Aorta (tissue), 5 donors: ENCODE results near the gene ANKRD44. TPM values are rescaled to one million over a fixed set of nuclear protein-coding genes. Genes with fewer than 3 reads are reported as not detected.

Experiments
- ATAC-seq: fragments of 200-7000 bp; cut with Tn5 transposase; one replicate; pipeline ENCODE4 v1.9.1; 2022; ENCODE audit warnings: moderate library complexity; ENCODE audit not compliant: low FRiP score
- DNase-seq, 2 donors: peaks; one replicate each; pipeline ENCODE4 v3.0.0-alpha.2; 2020
- H3K27ac ChIP-seq, 2 donors: one replicate each; pipeline ENCODE4 v1.5.1; 2013; ENCODE audit warnings: low read length in 2 of 2, mild to moderate bottlenecking in 2 of 2, moderate library complexity in 2 of 2, control low read depth in 1 of 2, inconsistent platforms in 1 of 2, low read depth in 1 of 2
- H3K27me3 ChIP-seq, 2 donors: one replicate each; pipeline ENCODE4 v1.6.1; 2013; ENCODE audit warnings: control low read depth in 1 of 2, low read length in 1 of 2, mild to moderate bottlenecking in 1 of 2, moderate library complexity in 1 of 2; ENCODE audit not compliant: insufficient read depth in 2 of 2, control insufficient read depth in 1 of 2
- H3K36me3 ChIP-seq, 2 donors: one replicate each; pipeline ENCODE4 v1.6.1; 2013; ENCODE audit warnings: control low read depth in 1 of 2, low read length in 1 of 2, mild to moderate bottlenecking in 1 of 2; ENCODE audit not compliant: insufficient read depth in 2 of 2, control insufficient read depth in 1 of 2
- H3K4me1 ChIP-seq, 2 donors: one replicate each; pipeline ENCODE4 v1.6.1; 2013; ENCODE audit warnings: low read length in 2 of 2, control low read depth in 1 of 2, mild to moderate bottlenecking in 1 of 2, moderate library complexity in 1 of 2; ENCODE audit not compliant: insufficient read depth in 2 of 2, control insufficient read depth in 1 of 2
- H3K4me3 ChIP-seq, 2 donors: one replicate each; pipeline ENCODE4 v1.5.1; 2013; ENCODE audit warnings: low read length in 2 of 2, control low read depth in 1 of 2, mild to moderate bottlenecking in 1 of 2
- H3K9me3 ChIP-seq: one replicate; pipeline ENCODE4 v1.6.1; 2013; ENCODE audit warnings: mild to moderate bottlenecking, low read length; ENCODE audit not compliant: control insufficient read depth
- whole genome bisulfite sequencing, 2 donors: extraction: QIAGEN DNeasy Blood & Tissue Kit; methylation state at CpG; one replicate each; pipeline ENCODE4 v1.1.7; 2013; 5-methylcytosine and 5-hydroxymethylcytosine counted together
- intact Hi-C, 2 donors: fragments of 100-400 bp; cut with DNase I; formaldehyde crosslinking; loops; one replicate each; pipeline versions ENCODE4 v1.14.2 to v1.15.0; 2022
- polyA plus RNA-seq, 2 donors: library from polyadenylated mRNA; stranded (reverse); fragments of 200-250 nt; gene quantifications; one replicate each; pipeline ENCODE4 v1.2.3, GENCODE V29; 2013
- total RNA-seq, 2 donors: library from RNA; stranded (reverse); fragmentation: NEBNext Ultra II Directional; extraction: Animal tissue kit (Norgen Biotek cat#: 25700); gene quantifications; one replicate each; pipeline ENCODE4 v1.2.1, GENCODE V29; 2021
- donor health status: healthy with polysubstance abuse.
- donor health status: Bipolar disorder and iron deficiency.
- donor health status: DM: no; HTN: no; CAD: no.
- donor health status: DM: no; HTN: no; CAD: no.
- donor health status: DM: yes; HTN: yes; CAD: no.

The ANKRD44 gene
- total and polyA plus RNA-seq, 4 donors, result 4.5 to 62.6 (median 33.8) TPM

GRCh38 chr2:197152451-197153228, 157.9 kb downstream of the ANKRD44 start:
- H3K27me3 ChIP-seq, result no peaks in the 10 kb centered on the region
- intact Hi-C loops, result no loop called here
- peak; percentile 29 for ATAC-seq
- no peaks in the 10 kb centered on the region for H3K9me3 ChIP-seq
- peak overlapping the region in 1 of 2 donors; percentile 77 for H3K27ac ChIP-seq
- no peak overlapping the region for H3K4me3 ChIP-seq
- peaks cover 6 to 8% of the 10 kb centered on the region in 2 donors for H3K4me1 ChIP-seq
- WGBS, 2 donors, result 10 to 14% methylated on average over 7 of the region's 7 CpGs
- peak; percentile 49 to 65 for DNase-seq
- H3K36me3 ChIP-seq, result no peaks in the 10 kb centered on the region

DNA sequence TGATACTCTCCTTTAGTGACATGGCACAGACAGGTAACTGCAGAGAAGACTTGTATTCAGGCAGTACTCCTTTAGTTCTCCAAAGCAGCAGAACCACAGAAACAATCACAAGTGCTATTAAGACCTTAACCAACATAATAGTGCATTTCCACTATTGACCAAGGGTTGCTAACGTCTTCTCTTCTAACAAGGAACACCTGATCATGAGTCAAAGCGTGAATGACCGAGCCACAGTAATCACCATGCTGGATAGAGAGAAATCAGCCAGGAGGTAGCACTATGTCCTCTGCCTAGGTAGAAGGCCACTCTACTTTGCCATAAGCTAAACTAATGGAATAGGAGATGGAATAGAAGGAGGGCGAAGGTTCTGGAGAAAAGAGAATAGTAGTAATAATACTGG, 161.0 kb downstream of the ANKRD44 start:
- no peak for DNase-seq

GRCh38 chr2:197148401-197148800, 162.2 kb downstream of the ANKRD44 start:
- DNase-seq, result no peak
- ATAC-seq, result no peak
- H3K27me3 ChIP-seq, result no peaks in the 10 kb centered on the region
- H3K4me3 ChIP-seq, result no peak overlapping the region
- intact Hi-C loops, result no loop called here
- WGBS, 2 donors, result 95 to 100% methylated on average over 1 of the region's 1 CpG
- H3K4me1 ChIP-seq, result peaks cover 6 to 8% of the 10 kb centered on the region in 2 donors
- H3K9me3 ChIP-seq, result no peaks in the 10 kb centered on the region
- H3K27ac ChIP-seq, result no peak overlapping the region
- peaks cover 0 to 2% of the 10 kb centered on the region in 2 donors for H3K36me3 ChIP-seq

More for the DNA sequence above, 161.0 kb downstream of the ANKRD44 start:
- ATAC-seq, result no peak
- no peak overlapping the region for H3K27ac ChIP-seq
- no peak overlapping the region for H3K4me3 ChIP-seq
- H3K9me3 ChIP-seq, result no peaks in the 10 kb centered on the region
- H3K36me3 ChIP-seq, result peaks cover 0 to 2% of the 10 kb centered on the region in 2 donors
- intact Hi-C loops, result no loop called here
- peaks cover 6 to 8% of the 10 kb centered on the region in 2 donors for H3K4me1 ChIP-seq
- 97% methylated on average over 4 of the region's 4 CpGs for WGBS, 2 donors
- no peaks in the 10 kb centered on the region for H3K27me3 ChIP-seq

DNA sequence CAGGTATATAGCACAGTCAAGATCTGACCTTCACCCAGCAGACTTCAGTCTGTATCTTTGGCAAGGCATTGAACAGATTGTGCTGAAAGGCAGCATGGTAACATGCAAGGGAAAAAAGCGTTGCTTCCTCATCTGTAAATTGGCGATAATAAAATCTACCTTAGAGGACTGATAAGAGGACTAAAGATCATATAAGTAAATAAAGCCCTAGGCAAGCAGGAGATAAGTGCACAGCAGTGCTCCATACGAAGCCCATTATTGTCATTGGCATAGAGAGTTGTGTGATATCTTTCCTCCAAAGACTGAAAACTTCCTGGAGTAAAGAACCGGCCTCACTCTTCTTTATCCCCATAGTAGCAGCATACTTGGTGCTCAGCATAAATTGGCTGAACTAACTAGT, 162.6 kb downstream of the ANKRD44 start:
- Histone ChIP-seq H3K27ac (no peak overlapping the region), H3K4me1 (peaks cover 6 to 8% of the 10 kb centered on the region in 2 donors), H3K4me3 (no peak overlapping the region), H3K27me3 (no peaks in the 10 kb centered on the region), H3K36me3 (peaks cover 0 to 2% of the 10 kb centered on the region in 2 donors), H3K9me3 (no peaks in the 10 kb centered on the region)
- DNase-seq (no peak), ATAC-seq (no peak)
- 36 to 46% methylated on average over 4 of the region's 4 CpGs for WGBS, 2 donors
- intact Hi-C loops, result no loop called here

- no peaks in the 10 kb centered on the region for H3K27me3 ChIP-seq
- no peaks in the 10 kb centered on the region for H3K9me3 ChIP-seq
- H3K4me1 ChIP-seq, result peaks cover under 1 to 3% of the 10 kb centered on the region in 2 donors
- peaks cover 0 to 2% of the 10 kb centered on the region in 2 donors for H3K36me3 ChIP-seq
- intact Hi-C loops, result no loop called here
- DNase-seq (no peak), ATAC-seq (no peak)
- H3K27ac ChIP-seq, result no peak overlapping the region
- H3K4me3 ChIP-seq, result no peak overlapping the region
- 68 to 70% methylated on average over 5 of the region's 5 CpGs for WGBS, 2 donors
Observed at GRCh38 chr2:197146995-197147394, 163.6 kb downstream of the ANKRD44 start.

DNA sequence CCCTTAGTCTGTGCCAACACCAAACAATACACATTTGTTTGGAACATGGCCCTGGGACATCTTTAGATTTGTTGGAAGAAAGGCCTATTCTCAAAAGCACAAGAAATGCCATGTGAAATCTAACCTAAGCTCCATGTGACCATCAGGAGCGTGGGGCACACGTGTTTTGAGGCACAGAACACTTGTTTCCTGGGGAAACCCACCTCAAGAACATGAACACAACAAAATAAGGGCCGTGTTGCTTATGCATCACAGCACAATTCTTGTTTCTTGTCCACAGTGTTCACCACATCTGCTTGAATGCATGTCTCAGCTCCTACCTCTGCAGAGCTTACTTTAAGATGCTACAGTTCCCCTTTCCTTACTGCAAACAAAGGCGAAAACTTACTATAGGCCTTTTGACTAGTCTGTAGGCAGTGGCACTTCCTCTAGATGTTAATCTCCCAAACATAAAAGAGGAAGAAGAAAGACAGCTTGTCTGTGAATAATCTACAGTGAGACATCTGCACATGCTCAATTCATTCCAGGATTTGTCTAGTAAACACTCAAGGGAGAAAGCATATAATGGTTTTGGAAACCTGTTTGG, 165.0 kb downstream of the ANKRD44 start:
- Histone ChIP-seq H3K27ac (no peak overlapping the region), H3K4me3 (no peak overlapping the region), H3K36me3 (peaks cover 0 to 2% of the 10 kb centered on the region in 2 donors), H3K9me3 (no peaks in the 10 kb centered on the region), H3K4me1 (no peaks in the 10 kb centered on the region), H3K27me3 (no peaks in the 10 kb centered on the region)
- WGBS, 2 donors, result 84 to 86% methylated on average over 4 of the region's 4 CpGs
- ATAC-seq (no peak), DNase-seq (no peak)
- intact Hi-C loops, result no loop called here

DNA sequence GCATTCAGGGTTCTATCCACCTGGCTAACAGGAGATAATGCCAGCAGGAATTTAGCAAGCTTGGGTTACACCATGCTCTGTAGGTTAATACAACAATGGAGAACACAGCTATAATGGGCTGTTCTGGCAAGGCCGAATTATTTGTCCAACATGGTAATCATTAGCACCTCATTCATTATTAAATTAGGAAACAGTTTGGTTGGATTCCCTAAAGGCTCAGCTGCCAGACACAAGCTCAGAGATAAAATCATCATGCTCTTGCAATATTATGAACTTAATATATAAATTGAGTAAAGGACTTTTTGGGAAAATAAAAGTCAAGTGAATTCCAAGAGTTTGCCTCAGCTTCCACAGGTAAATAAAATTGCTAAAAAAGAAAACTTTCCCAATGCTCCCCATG, 166.4 kb downstream of the ANKRD44 start:
- no peaks in the 10 kb centered on the region for H3K9me3 ChIP-seq
- H3K27me3 ChIP-seq, result no peaks in the 10 kb centered on the region
- H3K27ac ChIP-seq, result no peak overlapping the region
- WGBS, 2 donors, result 76 to 84% methylated on average over 1 of the region's 1 CpG
- DNase-seq (no peak), ATAC-seq (no peak)
- no peak overlapping the region for H3K4me3 ChIP-seq
- intact Hi-C loops, result no loop called here
- peaks cover 0 to 2% of the 10 kb centered on the region in 2 donors for H3K36me3 ChIP-seq
- no peaks in the 10 kb centered on the region for H3K4me1 ChIP-seq

DNA sequence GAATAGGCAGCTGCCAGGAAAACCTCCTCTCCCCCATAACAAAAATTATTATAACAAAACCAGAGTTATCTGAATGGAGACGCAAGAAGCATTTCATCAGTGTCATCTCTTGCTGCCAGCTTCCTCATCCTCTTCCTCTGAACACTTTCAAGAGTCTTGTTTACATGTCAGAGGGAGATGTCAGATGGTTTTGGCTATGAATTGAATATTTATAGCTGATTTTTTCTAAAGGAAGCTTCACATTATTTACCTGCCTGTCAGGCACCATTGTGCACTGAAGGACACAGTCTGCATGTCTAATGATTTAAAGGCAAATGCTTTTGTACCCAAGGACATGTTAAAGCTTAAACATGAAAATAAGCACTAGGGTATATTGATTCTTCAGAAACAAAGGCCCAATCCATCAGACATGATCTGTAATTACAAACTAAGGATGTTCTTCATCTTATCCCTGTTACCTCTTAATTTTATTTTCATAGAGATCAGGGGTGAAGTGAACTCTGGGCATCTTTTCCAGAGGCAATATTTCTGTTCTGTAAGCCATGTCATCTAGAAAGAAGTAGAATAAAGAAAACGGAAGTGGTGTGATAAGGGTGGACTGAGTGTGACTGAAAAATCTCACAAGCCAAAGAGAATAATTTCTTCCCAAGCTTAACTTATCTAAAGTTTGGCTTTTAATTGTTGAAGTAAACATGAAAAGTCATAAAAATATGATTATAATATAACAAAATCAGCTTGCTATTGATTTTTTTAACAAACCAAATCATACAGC, 168.7 kb downstream of the ANKRD44 start:
- ATAC-seq, result no peak
- intact Hi-C loops, result no loop called here
- 53 to 62% methylated on average over 2 of the region's 2 CpGs for WGBS, 2 donors

More for the DNA sequence above, 168.7 kb downstream of the ANKRD44 start:
- no peak overlapping the region for H3K4me3 ChIP-seq
- DNase-seq, result no peak
- H3K9me3 ChIP-seq, result no peaks in the 10 kb centered on the region
- no peaks in the 10 kb centered on the region for H3K27me3 ChIP-seq
- peaks cover 0 to 4% of the 10 kb centered on the region in 2 donors for H3K4me1 ChIP-seq
- H3K27ac ChIP-seq, result no peak overlapping the region
- peaks cover 0 to 2% of the 10 kb centered on the region in 2 donors for H3K36me3 ChIP-seq
